Hepatocyte (in vitro differentiated cells): ENCODE results near the gene JARID2.

Experiments used
- CTCF ChIP-seq: fragments of 200-600 bp; sonication (generic); IDR thresholded peaks from 2 replicates; pipeline ENCODE4 v1.5.1; 2016; ENCODE audit warnings: antibody characterized with exemption, mild to moderate bottlenecking; ENCODE audit not compliant: poor library complexity
- EZH2 ChIP-seq: fragments of 200-600 bp; sonication (generic); IDR thresholded peaks from 2 replicates; pipeline ENCODE4 v1.6.1; 2016; ENCODE audit warnings: antibody characterized with exemption, mild to moderate bottlenecking, borderline replicate concordance

GRCh38 chr6:15430186-15430585 lies 184.3 kb downstream of the JARID2 start:
- no peak for TF ChIP-seq EZH2
- TF ChIP-seq CTCF = no peak
